Measurements from ENCODE around the gene SERTAD4.

GRCh38 chr1:210264496-210265380 is 32.1 kb downstream of the SERTAD4 start:
- TF ChIP-seq EZH2 (IDR thresholded peaks at IDR 0.05; ENCODE audit: low read length, missing control alignments) (no peak), CTCF (conservative IDR thresholded peaks at IDR 0.05 in 1 of 2, IDR thresholded peaks at IDR 0.05 in 1 of 2; ENCODE audit: low read depth in 1 of 2, low read length in 2 of 2) (peak in 1 of 2 donors; percentile 17)
